Left ventricle myocardium inferior (tissue), 1 donor: ENCODE measurements around the gene AKAP8. TPM values are rescaled to one million over a fixed set of nuclear protein-coding genes. Genes with fewer than 3 reads are reported as not detected.

Source experiments
- DNase-seq: peaks from one replicate; pipeline ENCODE4 v3.0.0-alpha.2; 2020
- H3K27ac ChIP-seq: fragments of 200-600 bp; replicated peaks from 2 replicates; pipeline ENCODE4 v1.8.0; 2021
- H3K27me3 ChIP-seq: fragments of 200-600 bp; 2 replicates; pipeline ENCODE4 v1.8.0; 2021; ENCODE audit warnings: low read depth
- H3K36me3 ChIP-seq: fragments of 200-600 bp; 2 replicates; pipeline ENCODE4 v1.8.0; 2021
- H3K4me1 ChIP-seq: fragments of 200-600 bp; 2 replicates; pipeline ENCODE4 v1.8.0; 2021
- H3K4me3 ChIP-seq: fragments of 200-600 bp; 2 replicates; pipeline ENCODE4 v1.8.0; 2021; ENCODE audit warnings: mild to moderate bottlenecking, moderate library complexity
- H3K9me3 ChIP-seq: fragments of 200-600 bp; replicated peaks from 2 replicates; pipeline ENCODE4 v1.8.0; 2021
- intact Hi-C: fragments of 100-400 bp; cut with micrococcal nuclease; formaldehyde crosslinking; loops from one replicate; pipeline ENCODE4 v1.11.0; 2022
- total RNA-seq: library from RNA; stranded (reverse); fragmentation: NEBNext Ultra II Directional; extraction: Animal tissue kit (Norgen Biotek cat#: 25700); gene quantifications from one replicate; pipeline ENCODE4 v1.2.1, GENCODE V29; 2021
- TF ChIP-seq, protein P1 (sequence below): fragments of 200-600 bp; IDR thresholded peaks from 2 replicates; pipeline ENCODE4 v1.8.0; 2021; ENCODE audit warnings: antibody characterized with exemption, mild to moderate bottlenecking, borderline replicate concordance
- donor health status: DM: no; HTN: yes; CAD: no; lungs with severe emphysema.

AKAP8 gene
- total RNA-seq, 1 donor from 2014 or later: 21.8 TPM

DNA sequence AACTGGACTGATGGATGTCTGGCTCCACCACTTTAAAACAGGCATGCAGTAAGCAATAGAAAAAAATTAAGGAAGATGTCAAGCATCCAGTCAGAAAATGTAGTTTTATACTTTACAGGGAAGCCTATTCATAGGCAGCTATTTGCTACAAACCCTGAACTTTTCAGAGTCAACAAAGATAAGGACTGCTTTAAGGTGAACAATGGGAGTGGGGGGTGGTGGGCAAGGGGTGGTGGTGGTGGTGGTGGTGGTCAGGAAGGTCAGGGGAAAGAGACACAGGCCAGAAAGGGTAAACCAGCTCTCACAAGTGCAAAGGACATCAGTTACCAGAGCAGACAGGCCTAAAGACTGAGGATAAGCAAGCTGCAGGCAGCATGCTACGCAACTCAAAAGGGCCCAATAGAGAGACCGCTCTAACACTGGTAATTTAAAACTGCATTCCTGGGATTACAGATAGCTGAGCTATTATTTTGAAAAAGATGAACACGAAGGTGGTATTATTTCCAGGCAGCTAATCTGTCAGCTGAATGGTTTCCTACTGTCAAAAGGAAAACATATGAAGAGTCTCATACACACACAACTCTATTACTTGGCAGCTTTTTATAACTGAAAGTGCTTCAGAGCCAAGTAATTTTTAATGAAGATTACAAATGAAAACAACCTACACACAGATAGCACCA, 62.1 kb downstream of the AKAP8 start:
- Histone ChIP-seq H3K4me3 (no peak overlapping the region), H3K9me3 (no peaks in the 10 kb centered on the region), H3K27me3 (no peaks in the 10 kb centered on the region), H3K4me1 (peaks cover 100% of the 10 kb centered on the region), H3K36me3 (no peaks in the 10 kb centered on the region), H3K27ac (peak overlapping the region; percentile 56)
- TF ChIP-seq, protein P1, sequence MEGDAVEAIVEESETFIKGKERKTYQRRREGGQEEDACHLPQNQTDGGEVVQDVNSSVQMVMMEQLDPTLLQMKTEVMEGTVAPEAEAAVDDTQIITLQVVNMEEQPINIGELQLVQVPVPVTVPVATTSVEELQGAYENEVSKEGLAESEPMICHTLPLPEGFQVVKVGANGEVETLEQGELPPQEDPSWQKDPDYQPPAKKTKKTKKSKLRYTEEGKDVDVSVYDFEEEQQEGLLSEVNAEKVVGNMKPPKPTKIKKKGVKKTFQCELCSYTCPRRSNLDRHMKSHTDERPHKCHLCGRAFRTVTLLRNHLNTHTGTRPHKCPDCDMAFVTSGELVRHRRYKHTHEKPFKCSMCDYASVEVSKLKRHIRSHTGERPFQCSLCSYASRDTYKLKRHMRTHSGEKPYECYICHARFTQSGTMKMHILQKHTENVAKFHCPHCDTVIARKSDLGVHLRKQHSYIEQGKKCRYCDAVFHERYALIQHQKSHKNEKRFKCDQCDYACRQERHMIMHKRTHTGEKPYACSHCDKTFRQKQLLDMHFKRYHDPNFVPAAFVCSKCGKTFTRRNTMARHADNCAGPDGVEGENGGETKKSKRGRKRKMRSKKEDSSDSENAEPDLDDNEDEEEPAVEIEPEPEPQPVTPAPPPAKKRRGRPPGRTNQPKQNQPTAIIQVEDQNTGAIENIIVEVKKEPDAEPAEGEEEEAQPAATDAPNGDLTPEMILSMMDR: no peak
- DNase-seq: no peak
- intact Hi-C loops: no loop called here

DNA sequence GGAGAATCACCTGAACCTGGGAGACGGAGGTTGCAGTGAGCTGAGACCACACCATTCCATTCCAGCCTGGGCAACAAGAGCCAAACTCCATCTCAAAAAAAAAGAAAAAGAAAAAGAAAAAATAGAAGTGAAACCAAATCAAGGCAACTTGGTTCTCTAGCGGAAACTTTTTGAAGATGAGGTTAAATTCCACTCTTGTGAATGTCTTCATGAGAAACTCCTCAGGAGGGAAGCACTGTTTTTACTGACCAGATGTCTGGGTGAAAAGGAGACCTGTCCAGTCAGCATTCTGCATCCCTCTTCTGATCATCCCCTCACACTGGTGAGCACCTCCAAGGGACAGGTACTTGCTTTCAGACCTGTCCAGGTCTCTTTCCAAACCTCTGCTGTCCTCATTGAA, 63.1 kb downstream of the AKAP8 start:
- Histone ChIP-seq H3K4me1 (peaks cover 100% of the 10 kb centered on the region), H3K27me3 (no peaks in the 10 kb centered on the region), H3K27ac (peak overlapping the region; percentile 56), H3K9me3 (no peaks in the 10 kb centered on the region), H3K4me3 (no peak overlapping the region), H3K36me3 (no peaks in the 10 kb centered on the region)
- intact Hi-C loops: no loop called here
- no peak for DNase-seq
- TF ChIP-seq, protein P1: no peak

DNA sequence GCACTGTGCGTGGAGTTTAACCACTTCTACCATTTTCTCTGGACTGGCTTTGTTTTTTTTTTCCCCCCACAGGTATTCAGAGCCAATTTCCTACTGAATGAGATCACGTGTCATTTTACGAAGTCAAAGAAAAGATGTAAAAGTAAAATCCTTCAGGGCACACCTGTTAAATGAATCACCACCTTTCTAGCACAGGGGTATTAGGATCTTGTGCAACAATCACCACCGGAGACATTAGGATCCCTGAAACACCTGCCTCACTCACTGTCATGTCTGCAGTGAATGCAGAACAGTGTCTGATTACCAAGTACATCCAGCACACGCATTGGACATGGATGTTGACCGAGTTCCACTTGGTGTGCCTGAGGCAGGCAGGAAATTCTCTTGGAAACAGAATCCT, 64.5 kb downstream of the AKAP8 start:
- no peak overlapping the region for H3K4me3 ChIP-seq
- no peaks in the 10 kb centered on the region for H3K36me3 ChIP-seq
- DNase-seq: no peak
- no peaks in the 10 kb centered on the region for H3K27me3 ChIP-seq
- H3K27ac ChIP-seq: no peak overlapping the region
- TF ChIP-seq, protein P1: no peak
- H3K9me3 ChIP-seq: no peaks in the 10 kb centered on the region
- peaks cover 100% of the 10 kb centered on the region for H3K4me1 ChIP-seq
- intact Hi-C loops: no loop called here

DNA sequence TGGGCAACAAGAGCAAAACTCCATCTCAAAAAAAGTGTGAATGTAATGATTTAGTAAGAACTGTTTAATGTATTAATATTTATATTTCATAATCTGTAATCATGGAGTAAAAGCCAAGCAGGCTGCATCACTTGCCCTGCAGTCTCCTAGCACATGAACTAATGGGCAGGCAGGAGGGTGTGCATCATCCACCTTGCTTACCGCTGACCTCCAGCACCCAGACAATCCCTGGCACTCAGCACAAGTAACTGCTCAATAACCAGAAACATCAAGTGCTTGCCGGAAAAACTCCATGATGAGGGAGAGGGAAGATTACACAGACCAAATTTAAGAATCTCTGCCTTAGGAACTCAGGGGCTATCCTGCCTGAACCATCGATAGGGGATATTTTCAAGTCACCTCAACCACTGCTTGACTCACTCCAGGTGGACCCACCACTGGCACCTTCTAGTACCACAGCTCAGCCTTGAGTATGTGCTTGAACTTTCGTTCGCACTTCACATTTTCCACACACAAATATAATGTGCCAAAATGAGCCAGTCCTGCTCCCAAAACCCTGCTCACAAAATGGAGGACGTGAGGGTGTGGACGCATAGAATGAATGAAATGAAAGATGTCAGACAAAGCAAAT, 65.8 kb downstream of the AKAP8 start:
- H3K4me3 ChIP-seq: no peak overlapping the region
- no peak overlapping the region for H3K27ac ChIP-seq
- intact Hi-C loops: no loop called here
- H3K27me3 ChIP-seq: no peaks in the 10 kb centered on the region
- no peak for DNase-seq
- no peaks in the 10 kb centered on the region for H3K36me3 ChIP-seq
- H3K4me1 ChIP-seq: peaks cover 100% of the 10 kb centered on the region
- H3K9me3 ChIP-seq: no peaks in the 10 kb centered on the region
- TF ChIP-seq, protein P1: no peak

DNA sequence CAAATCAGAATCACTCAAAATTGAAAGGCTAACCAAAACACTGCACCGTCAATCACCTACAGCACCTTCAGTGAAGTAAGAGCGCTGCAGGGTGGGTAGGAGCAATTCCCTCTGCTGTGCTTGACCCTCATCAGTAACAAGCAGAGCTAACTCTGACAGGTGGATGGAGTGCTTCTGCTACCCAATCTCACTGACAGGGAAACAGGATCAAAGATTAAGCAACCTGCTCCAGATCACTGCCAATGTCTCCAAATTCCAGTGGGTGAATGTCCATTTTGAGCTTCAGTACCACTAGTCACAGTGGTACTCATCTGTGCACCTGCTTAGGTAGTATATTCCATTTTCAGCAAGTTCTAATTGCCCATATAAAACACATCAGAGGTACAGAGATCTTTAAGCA, 72.4 kb downstream of the AKAP8 start:
- TF ChIP-seq, protein P1: no peak
- intact Hi-C loops: no loop called here
- H3K4me1 ChIP-seq: peaks cover 97% of the 10 kb centered on the region
- no peaks in the 10 kb centered on the region for H3K27me3 ChIP-seq
- H3K27ac ChIP-seq: no peak overlapping the region
- H3K36me3 ChIP-seq: no peaks in the 10 kb centered on the region
- no peak overlapping the region for H3K4me3 ChIP-seq
- no peaks in the 10 kb centered on the region for H3K9me3 ChIP-seq
- no peak for DNase-seq
